Colonic mucosa (tissue), 4 donors: ENCODE data around the gene EHD1. TPM values are rescaled to one million over a fixed set of nuclear protein-coding genes. Genes with fewer than 3 reads are reported as not detected.

Source experiments
- DNase-seq: peaks from one replicate; pipeline ENCODE4 v3.0.0-alpha.2; 2020
- H3K27ac ChIP-seq: fragments of 200-600 bp; one replicate; pipeline ENCODE4 v1.8.0; 2021
- H3K27me3 ChIP-seq: fragments of 200-600 bp; one replicate; pipeline ENCODE4 v1.8.0; 2021
- H3K36me3 ChIP-seq: fragments of 200-600 bp; one replicate; pipeline ENCODE4 v1.8.0; 2021
- H3K4me1 ChIP-seq: fragments of 200-600 bp; one replicate; pipeline ENCODE4 v1.8.0; 2021; ENCODE audit warnings: mild to moderate bottlenecking
- H3K4me3 ChIP-seq: fragments of 200-600 bp; one replicate; pipeline ENCODE4 v1.8.0; 2021
- H3K9ac ChIP-seq, 2 donors: one replicate each; pipeline ENCODE4 v1.7.0; 2013; ENCODE audit warnings: control low read depth in 2 of 2, low read depth in 2 of 2, low read length in 2 of 2
- H3K9me3 ChIP-seq: fragments of 200-600 bp; one replicate; pipeline ENCODE4 v1.8.0; 2021
- intact Hi-C: fragments of 100-400 bp; cut with DNase I; formaldehyde crosslinking; loops from one replicate; pipeline ENCODE4 v1.14.1; 2022
- total RNA-seq, 2 donors: library from RNA; stranded (reverse); fragmentation: NEBNext Ultra II Directional in 1 of 2; extraction: Animal tissue kit (Norgen Biotek cat#: 25700) in 1 of 2; gene quantifications; one replicate each; pipeline ENCODE4 v1.2.1, GENCODE V29; 2021
- TF ChIP-seq, protein P1 (sequence below): fragments of 200-600 bp; IDR thresholded peaks from one replicate; pipeline ENCODE4 v1.8.0; 2022; ENCODE audit warnings: antibody characterized with exemption, mild to moderate bottlenecking
- donor health status: healthy.
- donor health status: DM: no; HTN: no; CAD: no.
- donor health status: DM: no; HTN: no; CAD: no.

The EHD1 gene
- total RNA-seq, 2 donors from 2014 or later = 66.5 to 72.3 TPM

DNA sequence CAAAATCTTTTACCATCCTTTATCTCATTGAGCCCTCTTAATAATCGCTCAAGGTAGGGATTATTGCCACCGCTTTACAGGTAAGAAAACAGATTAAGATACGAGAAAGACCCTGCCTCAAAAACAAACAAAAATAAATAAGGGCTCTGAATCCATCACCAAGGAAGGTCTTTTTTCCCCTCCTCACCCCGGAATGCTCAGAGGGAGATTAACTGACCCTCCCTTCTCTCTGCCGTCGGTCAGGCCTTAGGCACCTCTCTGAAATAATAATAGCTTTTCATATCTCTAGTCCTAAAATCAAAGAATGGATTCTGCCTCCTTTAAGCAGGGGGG lies 39.2 kb upstream of the EHD1 start:
- intact Hi-C loops = no loop called here
- H3K9me3 ChIP-seq = no peaks in the 10 kb centered on the region

DNA sequence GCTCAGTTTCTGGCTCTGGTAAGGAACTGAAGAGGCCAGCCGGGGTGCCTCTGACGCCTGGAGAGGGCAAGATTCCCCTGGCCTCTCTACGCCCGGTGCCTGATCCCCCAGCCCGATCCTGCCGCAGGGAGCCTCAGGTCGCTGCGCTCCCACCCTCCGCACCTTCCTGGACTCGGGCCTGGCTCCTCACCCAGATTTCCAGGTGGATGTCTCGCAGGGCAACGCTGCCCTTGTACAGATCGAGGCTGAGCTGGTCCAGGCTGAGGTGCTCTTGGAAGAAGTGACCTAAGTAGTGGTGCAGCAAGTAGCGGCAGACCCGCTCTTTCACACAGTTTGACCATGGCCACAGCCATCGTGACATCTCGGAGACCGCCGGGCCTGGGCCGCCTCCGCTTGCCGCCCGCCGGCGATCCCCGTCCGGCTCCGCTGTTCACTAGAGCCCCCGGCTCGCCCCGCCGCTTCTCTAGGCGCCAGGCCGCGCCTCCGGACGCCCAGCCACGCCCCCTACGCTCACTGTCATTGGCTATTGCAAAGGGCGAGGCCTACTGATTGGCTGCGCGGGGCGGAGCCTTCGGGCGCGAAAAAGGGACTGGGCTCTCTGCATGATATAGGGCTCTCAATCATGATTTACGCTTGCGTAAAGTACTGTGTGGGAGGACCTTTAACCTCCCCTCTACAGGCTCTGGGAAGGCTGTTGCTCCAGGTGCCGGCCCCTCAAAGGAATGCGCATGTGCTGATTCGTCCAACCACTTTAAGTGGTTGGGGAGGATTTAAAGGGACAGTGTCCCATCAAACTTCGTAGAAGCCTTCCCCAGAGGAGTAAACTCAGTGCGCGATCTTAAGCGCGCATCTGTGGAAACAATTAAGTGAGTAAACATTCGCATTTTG lies 38.6 kb upstream of the EHD1 start, which contains the start of gene ATG2A:
ATG2A (minus strand) TSS at position 435 of the 888 bp plus-strand sequence; CDS start at position 361, 74 bp downstream.
- H3K4me1 ChIP-seq = peaks cover 5% of the 10 kb centered on the region
- H3K4me3 ChIP-seq = peak within 1 kb of the TSS; percentile 70
- H3K27ac ChIP-seq = peak within 1 kb of the TSS; percentile 52
- peak within 1 kb of the TSS; percentile 96 to 99 for H3K9ac ChIP-seq
- intact Hi-C loops = no loop called here
- DNase-seq = peak; percentile 99
- TF ChIP-seq, protein P1, sequence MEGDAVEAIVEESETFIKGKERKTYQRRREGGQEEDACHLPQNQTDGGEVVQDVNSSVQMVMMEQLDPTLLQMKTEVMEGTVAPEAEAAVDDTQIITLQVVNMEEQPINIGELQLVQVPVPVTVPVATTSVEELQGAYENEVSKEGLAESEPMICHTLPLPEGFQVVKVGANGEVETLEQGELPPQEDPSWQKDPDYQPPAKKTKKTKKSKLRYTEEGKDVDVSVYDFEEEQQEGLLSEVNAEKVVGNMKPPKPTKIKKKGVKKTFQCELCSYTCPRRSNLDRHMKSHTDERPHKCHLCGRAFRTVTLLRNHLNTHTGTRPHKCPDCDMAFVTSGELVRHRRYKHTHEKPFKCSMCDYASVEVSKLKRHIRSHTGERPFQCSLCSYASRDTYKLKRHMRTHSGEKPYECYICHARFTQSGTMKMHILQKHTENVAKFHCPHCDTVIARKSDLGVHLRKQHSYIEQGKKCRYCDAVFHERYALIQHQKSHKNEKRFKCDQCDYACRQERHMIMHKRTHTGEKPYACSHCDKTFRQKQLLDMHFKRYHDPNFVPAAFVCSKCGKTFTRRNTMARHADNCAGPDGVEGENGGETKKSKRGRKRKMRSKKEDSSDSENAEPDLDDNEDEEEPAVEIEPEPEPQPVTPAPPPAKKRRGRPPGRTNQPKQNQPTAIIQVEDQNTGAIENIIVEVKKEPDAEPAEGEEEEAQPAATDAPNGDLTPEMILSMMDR = no peak
- peaks cover 4% of the 10 kb centered on the region for H3K36me3 ChIP-seq
- no peaks in the 10 kb centered on the region for H3K9me3 ChIP-seq
- H3K27me3 ChIP-seq = no peaks in the 10 kb centered on the region

More for the DNA sequence above, 39.2 kb upstream of the EHD1 start:
- H3K4me3 ChIP-seq = peak overlapping the region; percentile 70
- TF ChIP-seq, protein P1 = no peak
- peaks cover 5% of the 10 kb centered on the region for H3K4me1 ChIP-seq
- peaks cover 4% of the 10 kb centered on the region for H3K36me3 ChIP-seq
- no peak for DNase-seq
- peak overlapping the region; percentile 52 for H3K27ac ChIP-seq
- H3K9ac ChIP-seq = peak overlapping the region; percentile 58 to 99
- no peaks in the 10 kb centered on the region for H3K27me3 ChIP-seq

DNA sequence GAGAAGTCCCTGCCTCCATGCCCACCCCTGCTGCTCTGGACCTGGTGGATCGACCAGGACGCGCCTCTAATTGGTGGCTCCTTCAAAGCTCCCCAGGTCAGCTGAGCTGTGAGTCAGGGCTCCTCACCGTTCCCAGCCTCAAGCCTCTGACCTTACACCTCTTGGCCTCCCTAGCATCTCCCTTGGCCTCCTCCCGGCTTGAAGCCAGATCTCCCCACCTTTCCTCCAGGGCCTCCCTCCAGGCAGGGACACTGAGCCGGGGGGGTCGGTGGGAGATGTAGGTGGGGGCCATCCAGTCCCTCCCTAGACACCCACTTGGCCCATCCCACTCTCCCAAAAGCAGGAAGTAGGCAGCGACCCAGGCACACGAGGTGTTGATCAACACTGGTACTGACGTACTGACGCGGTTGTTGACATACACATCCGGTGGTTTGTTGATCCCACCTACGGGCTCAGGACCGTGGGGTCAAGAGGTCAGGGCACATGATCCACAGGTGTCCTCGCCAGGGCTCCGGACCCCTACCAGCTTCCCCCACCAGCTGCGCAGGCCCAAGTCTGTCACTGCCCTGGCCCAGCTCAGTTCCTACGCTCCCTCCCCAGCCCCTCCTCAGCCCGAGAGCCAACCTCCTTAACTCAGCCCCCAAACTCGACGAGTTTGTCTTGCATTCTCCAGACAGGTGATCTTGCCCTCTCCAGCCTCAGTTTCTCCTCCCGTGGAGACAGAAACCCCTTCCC lies 37.8 kb upstream of the EHD1 start:
- peak overlapping the region; percentile 70 for H3K4me3 ChIP-seq
- TF ChIP-seq, protein P1 = no peak
- intact Hi-C loops = no loop called here
- peak overlapping the region; percentile 96 to 99 for H3K9ac ChIP-seq
- H3K27ac ChIP-seq = peak overlapping the region; percentile 51
- peaks cover 5% of the 10 kb centered on the region for H3K4me1 ChIP-seq
- peaks cover 4% of the 10 kb centered on the region for H3K36me3 ChIP-seq
- H3K9me3 ChIP-seq = no peaks in the 10 kb centered on the region
- no peaks in the 10 kb centered on the region for H3K27me3 ChIP-seq
- peak; percentile 53 for DNase-seq

DNA sequence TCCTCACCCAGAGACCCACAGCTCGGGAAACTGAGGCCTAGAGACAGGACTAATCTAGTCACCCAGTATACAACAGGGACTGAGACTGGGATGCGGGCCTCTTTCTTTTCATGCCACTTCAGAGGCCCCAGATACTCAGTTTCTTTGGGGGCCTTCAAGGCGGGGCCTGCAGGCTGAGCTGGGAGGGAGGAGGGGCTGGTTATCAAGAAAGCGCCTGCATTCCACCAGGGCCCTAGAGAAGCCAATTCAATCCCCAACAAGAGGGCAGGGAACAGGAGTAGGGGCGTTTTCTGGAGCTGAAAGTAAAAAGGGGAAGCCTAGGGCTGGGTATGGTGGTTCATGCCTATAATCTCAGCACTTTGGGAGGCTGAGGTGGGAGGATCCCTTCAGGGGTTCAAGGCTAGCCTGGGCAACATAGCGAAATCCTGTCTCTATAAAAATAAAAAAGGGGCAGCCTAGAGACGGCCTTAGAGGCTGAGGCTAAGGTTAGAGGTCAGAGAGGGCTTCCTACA lies 37.0 kb upstream of the EHD1 start:
- Histone ChIP-seq H3K4me1 (peaks cover 5% of the 10 kb centered on the region), H3K27ac (no peak overlapping the region), H3K36me3 (peaks cover 4% of the 10 kb centered on the region), H3K9me3 (no peaks in the 10 kb centered on the region), H3K4me3 (peak overlapping the region; percentile 70), H3K9ac (peak overlapping the region; percentile 96 to 99), H3K27me3 (no peaks in the 10 kb centered on the region)
- intact Hi-C loops = no loop called here
- TF ChIP-seq, protein P1 = no peak
- DNase-seq = no peak

DNA sequence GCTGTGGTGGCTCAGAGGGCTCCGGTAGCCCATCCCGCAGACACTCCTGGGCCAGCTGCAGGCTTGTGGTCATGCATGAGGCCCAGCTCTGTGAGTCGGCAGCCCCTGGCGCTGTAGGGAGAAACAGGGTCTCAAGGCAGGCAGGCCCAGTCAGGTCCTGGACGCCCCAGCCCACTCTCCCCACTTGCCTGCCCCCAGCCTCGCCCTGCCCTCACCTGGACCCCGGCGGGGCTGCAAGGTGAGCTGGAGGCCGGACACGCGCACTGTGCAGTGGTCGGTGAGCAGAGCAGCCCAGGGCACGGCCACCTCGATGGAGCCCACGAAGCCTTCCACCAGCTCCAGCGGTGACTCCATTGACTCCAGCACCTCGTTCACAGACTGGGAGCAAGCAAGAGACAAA lies 35.7 kb upstream of the EHD1 start:
- intact Hi-C loops = no loop called here
- no peaks in the 10 kb centered on the region for H3K9me3 ChIP-seq
- no peak overlapping the region for H3K27ac ChIP-seq
- DNase-seq = no peak
- H3K27me3 ChIP-seq = no peaks in the 10 kb centered on the region
- peaks cover 4% of the 10 kb centered on the region for H3K36me3 ChIP-seq
- no peak overlapping the region for H3K4me3 ChIP-seq
- peaks cover 5% of the 10 kb centered on the region for H3K4me1 ChIP-seq
- TF ChIP-seq, protein P1 = no peak
- no peak overlapping the region for H3K9ac ChIP-seq
